GM18873 (cell line): ENCODE measurements around the gene MEGF8.

Source experiments
- ATAC-seq: cut with Tn5 transposase; IDR thresholded peaks from one replicate; pipeline ENCODE4 v1.9.1; 2021; ENCODE audit warnings: mild to moderate bottlenecking, moderate library complexity, moderate number of reproducible peaks; ENCODE audit not compliant: unreplicated experiment, low FRiP score

Gene MEGF8

DNA sequence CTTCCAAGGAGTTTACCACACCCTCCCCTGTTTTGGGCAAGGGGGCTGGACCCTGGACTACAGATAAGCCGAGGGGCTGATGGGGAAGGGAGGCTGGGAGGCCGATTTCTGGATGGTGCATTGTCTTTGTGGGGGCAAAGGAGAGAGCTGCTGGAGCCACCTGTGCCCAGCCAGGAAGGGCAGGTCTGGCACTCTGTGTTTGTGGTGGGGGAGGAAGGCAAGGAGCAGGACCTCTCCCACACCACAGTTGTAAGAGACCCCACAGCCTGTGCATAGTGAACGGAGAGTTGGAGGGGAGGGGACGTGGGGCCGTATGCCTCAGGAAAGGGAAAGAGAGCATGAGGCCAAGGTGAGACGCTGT is 39.5 kb upstream of the MEGF8 start:
- ATAC-seq, result no peak

DNA sequence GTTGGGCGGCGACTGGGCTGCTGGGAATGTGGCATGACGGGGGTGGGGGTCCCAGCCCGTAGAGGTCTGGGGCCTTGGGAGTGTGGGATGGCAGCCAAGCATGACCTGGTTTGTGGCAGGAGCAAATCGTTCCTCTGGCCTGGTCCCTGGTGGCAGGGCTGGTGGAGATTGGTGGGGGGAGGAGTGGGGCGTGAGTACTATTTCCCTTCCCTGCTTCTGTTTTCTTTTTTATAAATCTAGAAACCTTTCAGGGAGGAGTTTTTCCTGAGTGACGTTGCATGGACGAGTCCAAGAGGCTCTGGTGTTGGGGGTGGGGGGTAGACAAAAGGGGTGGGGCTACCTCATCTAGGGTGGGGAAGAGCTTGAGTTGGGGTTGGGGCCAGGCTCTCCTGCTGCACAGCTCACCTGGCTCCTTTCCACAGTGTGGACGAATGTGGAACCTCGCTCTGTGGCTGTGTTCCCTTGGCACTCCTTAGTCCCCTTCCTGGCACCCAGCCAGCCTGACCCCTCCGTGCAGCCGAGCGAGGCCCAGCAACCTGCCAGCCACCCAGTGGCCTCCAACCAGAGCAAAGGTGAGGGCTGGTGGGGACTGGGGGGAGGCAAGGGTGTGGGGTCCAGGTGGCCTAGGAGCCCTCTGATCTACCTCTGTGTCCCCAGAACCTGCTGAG is 39.0 kb upstream of the MEGF8 start:
- no peak for ATAC-seq

- ATAC-seq, result no peak
Observed at GRCh38 chr19:42287017-42287826, 38.2 kb upstream of the MEGF8 start.

DNA sequence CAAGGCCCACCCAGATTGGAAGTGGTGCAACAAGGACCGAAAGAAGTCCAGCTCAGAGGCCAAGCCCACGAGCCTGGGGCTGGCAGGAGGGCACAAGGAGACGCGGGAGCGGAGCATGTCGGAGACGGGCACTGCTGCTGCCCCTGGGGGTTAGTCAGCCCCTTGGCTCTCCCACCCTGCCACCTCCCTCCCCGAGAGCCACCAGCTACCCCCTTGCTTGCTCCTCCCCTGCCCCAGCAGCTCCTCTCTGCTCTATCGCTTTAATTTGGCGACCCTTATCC is 37.7 kb upstream of the MEGF8 start:
- no peak for ATAC-seq

DNA sequence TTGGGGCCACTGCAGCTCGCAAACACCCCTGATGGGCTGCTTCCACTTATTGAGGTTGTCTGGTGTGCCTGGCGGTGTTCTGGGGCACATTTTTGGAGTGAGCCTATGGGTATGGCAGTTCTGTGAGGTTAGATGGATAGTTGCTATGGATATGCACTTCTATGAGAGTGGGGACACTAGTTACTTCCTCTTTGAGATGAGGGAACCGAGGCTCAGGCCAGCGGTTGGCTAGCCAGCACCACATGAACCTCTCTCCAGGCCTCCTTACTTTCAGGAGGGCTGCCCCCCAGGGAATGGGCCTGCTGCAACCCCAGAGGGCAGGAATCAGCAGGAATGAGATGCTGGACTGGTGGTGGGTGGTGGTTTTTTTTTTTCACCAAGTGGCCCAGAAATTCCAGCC is 37.0 kb upstream of the MEGF8 start:
- ATAC-seq, result no peak

- no peak for ATAC-seq
Observed at GRCh38 chr19:42288881-42289555, 36.4 kb upstream of the MEGF8 start.

GRCh38 chr19:42289556-42290041 is 35.8 kb upstream of the MEGF8 start:
- no peak for ATAC-seq

- ATAC-seq, result no peak
Observed at GRCh38 chr19:42290136-42290522, 35.3 kb upstream of the MEGF8 start.

DNA sequence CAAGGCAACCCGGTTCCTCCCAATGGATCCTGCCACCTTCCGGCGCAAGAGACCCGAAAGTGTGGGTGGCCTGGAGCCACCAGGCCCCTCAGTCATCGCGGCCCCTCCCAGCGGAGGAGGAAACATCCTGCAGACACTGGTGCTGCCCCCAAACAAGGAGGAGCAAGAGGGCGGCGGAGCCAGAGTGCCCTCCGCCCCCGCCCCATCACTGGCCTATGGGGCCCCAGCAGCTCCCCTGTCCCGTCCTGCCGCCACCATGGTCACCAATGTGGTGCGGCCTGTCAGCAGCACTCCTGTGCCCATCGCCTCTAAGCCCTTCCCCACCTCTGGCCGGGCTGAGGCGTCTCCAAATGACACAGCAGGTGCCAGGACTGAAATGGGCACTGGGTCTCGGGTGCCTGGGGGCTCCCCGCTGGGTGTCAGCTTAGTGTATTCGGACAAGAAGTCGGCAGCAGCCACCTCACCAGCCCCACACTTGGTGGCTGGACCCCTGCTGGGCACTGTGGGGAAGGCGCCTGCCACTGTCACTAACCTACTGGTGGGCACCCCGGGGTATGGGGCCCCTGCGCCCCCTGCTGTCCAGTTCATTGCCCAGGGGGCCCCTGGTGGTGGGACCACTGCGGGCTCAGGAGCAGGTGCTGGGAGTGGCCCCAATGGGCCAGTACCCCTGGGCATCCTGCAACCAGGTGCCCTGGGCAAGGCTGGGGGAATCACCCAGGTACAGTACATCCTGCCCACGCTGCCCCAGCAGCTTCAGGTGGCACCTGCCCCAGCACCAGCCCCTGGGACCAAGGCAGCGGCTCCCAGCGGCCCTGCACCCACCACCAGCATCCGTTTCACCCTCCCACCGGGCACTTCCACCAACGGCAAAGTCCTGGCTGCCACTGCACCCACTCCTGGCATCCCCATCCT is 34.7 kb upstream of the MEGF8 start:
- ATAC-seq, result no peak

DNA sequence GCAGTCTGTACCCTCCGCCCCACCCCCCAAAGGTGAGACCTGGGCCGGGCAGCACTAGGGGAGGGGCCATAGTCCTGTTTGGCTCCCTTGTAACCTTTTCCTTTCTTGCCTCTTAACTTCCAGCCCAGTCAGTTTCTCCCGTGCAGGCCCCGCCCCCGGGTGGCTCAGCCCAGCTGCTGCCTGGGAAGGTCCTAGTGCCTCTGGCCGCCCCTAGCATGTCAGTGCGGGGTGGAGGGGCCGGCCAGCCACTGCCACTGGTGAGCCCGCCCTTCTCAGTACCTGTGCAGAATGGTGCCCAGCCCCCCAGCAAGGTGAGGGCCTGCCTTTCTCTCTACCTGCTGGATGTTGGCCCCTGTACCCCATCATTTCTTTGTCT is 34.0 kb upstream of the MEGF8 start:
- ATAC-seq, result no peak

GRCh38 chr19:42292042-42292960 is 33.1 kb upstream of the MEGF8 start:
- no peak for ATAC-seq

GRCh38 chr19:42292963-42293362 is 32.5 kb upstream of the MEGF8 start:
- no peak for ATAC-seq

GRCh38 chr19:42293540-42293939 is 31.9 kb upstream of the MEGF8 start:
- no peak for ATAC-seq

DNA sequence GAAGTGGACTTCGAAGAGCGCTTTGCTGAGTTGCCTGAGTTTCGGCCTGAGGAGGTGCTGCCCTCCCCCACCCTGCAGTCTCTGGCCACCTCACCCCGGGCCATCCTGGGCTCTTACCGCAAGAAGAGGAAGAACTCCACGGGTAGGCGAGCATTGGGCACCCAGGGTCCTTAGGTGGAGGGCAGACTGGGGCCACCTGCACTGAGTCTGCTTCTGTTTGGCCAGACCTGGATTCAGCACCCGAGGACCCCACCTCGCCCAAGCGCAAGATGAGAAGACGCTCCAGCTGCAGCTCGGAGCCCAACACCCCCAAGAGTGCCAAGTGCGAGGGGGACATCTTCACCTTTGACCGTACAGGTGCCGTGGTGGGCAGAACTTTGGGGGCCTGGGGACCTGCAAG is 31.5 kb upstream of the MEGF8 start:
- no peak for ATAC-seq

DNA sequence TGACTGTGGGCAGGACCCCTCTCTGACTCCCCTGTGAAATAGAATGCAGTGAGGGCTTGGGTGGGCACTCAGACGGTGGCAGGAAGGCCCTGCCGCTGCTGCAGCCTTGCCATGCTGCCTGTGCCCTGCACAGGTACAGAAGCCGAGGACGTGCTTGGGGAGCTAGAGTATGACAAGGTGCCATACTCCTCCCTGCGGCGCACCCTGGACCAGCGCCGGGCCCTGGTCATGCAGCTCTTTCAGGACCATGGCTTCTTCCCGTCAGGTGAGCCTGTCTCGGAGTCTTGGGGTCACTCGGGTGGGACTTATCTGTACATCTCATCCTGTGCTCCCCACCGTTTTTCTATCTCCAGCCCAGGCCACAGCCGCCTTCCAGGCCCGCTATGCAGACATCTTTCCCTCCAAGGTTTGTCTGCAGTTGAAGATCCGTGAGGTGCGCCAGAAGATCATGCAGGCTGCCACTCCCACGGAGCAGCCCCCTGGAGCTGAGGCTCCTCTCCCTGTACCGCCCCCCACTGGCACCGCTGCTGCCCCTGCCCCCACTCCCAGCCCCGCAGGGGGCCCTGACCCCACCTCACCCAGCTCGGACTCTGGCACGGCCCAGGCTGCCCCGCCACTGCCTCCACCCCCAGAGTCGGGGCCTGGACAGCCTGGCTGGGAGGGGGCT is 30.8 kb upstream of the MEGF8 start:
- no peak for ATAC-seq

DNA sequence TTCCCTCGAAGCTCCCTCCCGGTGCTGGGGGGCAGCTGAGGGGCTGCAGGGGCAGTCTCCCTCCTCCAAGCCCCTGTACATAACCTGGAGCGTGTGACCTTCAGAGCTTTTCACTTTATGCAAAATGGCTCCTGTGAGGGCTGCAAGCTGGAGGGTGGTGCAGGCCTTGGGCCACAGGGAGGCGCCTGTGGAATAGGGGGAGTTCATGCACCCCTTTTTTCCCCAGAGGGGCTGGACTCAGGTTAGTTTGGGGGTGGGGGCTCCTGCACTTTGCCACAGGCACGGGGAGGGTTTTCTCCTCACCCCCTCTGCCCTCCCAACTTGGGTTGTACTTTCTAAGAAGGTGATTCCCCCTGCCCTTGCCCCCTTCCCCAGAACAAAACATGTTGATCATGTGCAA is 30.1 kb upstream of the MEGF8 start:
- ATAC-seq, result no peak

DNA sequence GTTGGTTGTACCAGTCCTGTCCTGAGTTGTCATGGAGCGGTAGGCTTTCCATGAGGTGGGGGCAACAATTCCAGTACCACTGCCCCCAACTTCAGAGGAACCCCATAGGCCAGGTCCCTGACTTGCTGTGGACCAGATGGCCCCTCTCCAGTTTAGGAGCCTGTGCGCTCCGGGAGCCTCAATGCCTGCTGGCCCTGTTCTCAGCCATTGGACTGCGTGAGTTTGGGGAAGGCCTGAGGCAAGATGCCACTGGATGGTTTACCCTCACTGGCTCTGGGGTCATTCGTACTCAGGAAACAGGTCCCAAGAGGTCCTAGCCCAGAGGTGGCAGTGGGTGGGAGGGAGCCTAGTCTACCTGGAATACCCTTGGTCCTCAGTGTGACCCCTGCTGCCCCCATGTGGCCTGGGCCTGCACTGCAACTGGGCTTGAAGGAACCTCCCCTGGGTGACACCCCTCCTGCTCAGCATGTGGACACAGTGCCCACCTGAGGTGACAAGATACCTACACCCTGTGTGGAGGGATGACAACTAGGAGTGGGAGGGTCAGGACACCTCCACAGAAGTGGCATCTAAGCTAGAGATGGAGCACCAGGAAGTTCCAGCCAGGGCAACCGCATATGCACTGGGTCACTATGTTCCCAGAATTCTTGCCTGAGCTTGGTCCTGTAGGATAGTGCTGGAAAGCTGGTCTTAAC is 29.5 kb upstream of the MEGF8 start:
- no peak for ATAC-seq

DNA sequence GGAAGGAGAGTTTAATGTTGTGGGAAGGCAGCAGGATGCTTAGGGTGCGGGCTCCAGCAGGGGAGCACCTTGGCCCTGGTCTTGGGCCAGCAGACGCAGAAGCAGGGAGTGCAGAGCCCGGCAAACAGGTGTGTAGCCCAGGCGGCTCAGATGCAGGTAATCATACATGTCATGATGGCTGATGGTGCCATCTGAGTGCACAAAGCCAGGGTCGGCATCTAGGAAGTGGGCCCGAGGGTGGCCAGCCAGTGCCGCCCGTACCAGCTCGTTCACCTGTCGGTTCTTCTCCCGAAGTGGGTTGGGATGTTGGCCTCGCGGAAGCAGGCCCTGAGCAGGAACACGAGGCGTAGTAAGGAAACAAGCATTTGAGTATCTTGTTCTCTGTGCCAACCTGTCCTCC is 28.4 kb upstream of the MEGF8 start:
- no peak for ATAC-seq
